ENCODE data around the gene FAM168A.

GRCh38 chr11:73406131-73406530 lies 191.8 kb downstream of the FAM168A start:
- no peak for TF ChIP-seq CTCF (IDR thresholded peaks at IDR 0.05)
- no peak for TF ChIP-seq POLR2A (IDR thresholded peaks at IDR 0.05)
- TF ChIP-seq POLR2AphosphoS5 (IDR thresholded peaks at IDR 0.05; ENCODE audit: insufficient read depth in 1 of 2, low read depth in 1 of 2), result no peak
